H1 (cell line): ENCODE results near the gene MRC2. TPM values are rescaled to one million over a fixed set of nuclear protein-coding genes. Genes with fewer than 3 reads are reported as not detected.

Experiments
- CTCF ChIA-PET: fragments of 300-600 bp; sonication (Branson Sonifier 250); formaldehyde crosslinking; loops from one replicate; lab custom pipeline; 2021; ENCODE audit not compliant: partially characterized antibody; lab: Charles Lee
- POLR2A ChIA-PET: fragments of 300-600 bp; sonication (Branson Sonifier 250); formaldehyde crosslinking; loops from one replicate; lab custom pipeline; 2021; ENCODE audit warnings: inconsistent platforms; ENCODE audit not compliant: partially characterized antibody; lab: Charles Lee
- DNase-seq, 2 experiments: peaks; one replicate each; pipeline versions ENCODE4 v3.0.0 to v3.0.0-alpha.2; 2010 to 2022; ENCODE audit warnings: low spot score in 2 of 2, low read depth in 1 of 2, mixed read lengths in 1 of 2
- FAIRE-seq: peaks from 2 replicates; lab custom pipeline; 2011; peaks lifted over from hg19 to GRCh38; lab: Jason Lieb, UNC
- H2AFZ ChIP-seq: 2 replicates; pipeline ENCODE4 v1.8.1; 2012; ENCODE audit warnings: low read length, inconsistent platforms
- H2AK5ac ChIP-seq: 2 replicates; pipeline ENCODE4 v1.6.1; 2013; ENCODE audit warnings: low read depth, low read length
- H2BK120ac ChIP-seq: replicated peaks from 2 replicates; pipeline ENCODE3; 2013; ENCODE audit warnings: low read depth, low read length, inconsistent platforms
- H2BK12ac ChIP-seq: 2 replicates; pipeline ENCODE4 v1.6.1; 2013; ENCODE audit warnings: low read depth, low read length
- H2BK15ac ChIP-seq: 2 replicates; pipeline ENCODE4 v1.6.1; 2013; ENCODE audit warnings: low read length
- H2BK20ac ChIP-seq: 2 replicates; pipeline ENCODE4 v1.6.1; 2013; ENCODE audit warnings: low read length
- H2BK5ac ChIP-seq: 2 replicates; pipeline ENCODE4 v1.6.1; 2013; ENCODE audit warnings: low read depth, low read length
- H3K14ac ChIP-seq: 2 replicates; pipeline ENCODE4 v1.6.1; 2013; ENCODE audit warnings: inconsistent platforms; ENCODE audit not compliant: insufficient read length
- H3K18ac ChIP-seq: 2 replicates; pipeline ENCODE4 v1.6.1; 2013; ENCODE audit warnings: low read length; ENCODE audit errors: extremely low read depth
- H3K23ac ChIP-seq: 2 replicates; pipeline ENCODE4 v1.6.1; 2013; ENCODE audit warnings: inconsistent platforms; ENCODE audit not compliant: insufficient read length
- H3K23me2 ChIP-seq: 2 replicates; pipeline ENCODE4 v1.6.1; 2013; ENCODE audit warnings: low read depth, low read length
- H3K27ac ChIP-seq: 2 replicates; pipeline ENCODE4 v1.6.1; 2011; ENCODE audit warnings: low read depth, low read length, inconsistent platforms
- H3K27me3 ChIP-seq, 4 experiments: replicated peaks in 1 of 4; 1 replicate in 1 of 4; 2 replicates in 3 of 4; pipeline versions ENCODE4 v1.6.1 to v1.8.1; 2011 to 2013; ENCODE audit warnings: low read length in 3 of 4, mild to moderate bottlenecking in 3 of 4, inconsistent platforms in 2 of 4, mixed read lengths in 2 of 4, moderate library complexity in 1 of 4; ENCODE audit not compliant: control insufficient read depth in 3 of 4, insufficient read depth in 3 of 4; ENCODE audit errors: extremely low read depth in 1 of 4
- H3K36me3 ChIP-seq, 4 experiments: 2 replicates each; pipeline versions ENCODE4 v1.6.1 to v1.8.1; 2011 to 2013; ENCODE audit warnings: mild to moderate bottlenecking in 4 of 4, low read length in 3 of 4, moderate library complexity in 2 of 4, control low read depth in 1 of 4, inconsistent platforms in 1 of 4; ENCODE audit not compliant: insufficient read depth in 4 of 4, control insufficient read depth in 2 of 4
- H3K4ac ChIP-seq: replicated peaks from 2 replicates; pipeline ENCODE3; 2013; ENCODE audit warnings: low read length, low read depth, mixed read lengths, inconsistent platforms; ENCODE audit not compliant: insufficient read length
- H3K4me1 ChIP-seq, 4 experiments: replicated peaks in 1 of 4; 1 replicate in 1 of 4; 2 replicates in 3 of 4; pipeline versions ENCODE4 v1.6.1 to v1.8.1; 2011 to 2013; ENCODE audit warnings: low read length in 3 of 4, inconsistent platforms in 2 of 4, mixed read lengths in 1 of 4; ENCODE audit not compliant: insufficient read depth in 4 of 4, control insufficient read depth in 3 of 4
- H3K4me2 ChIP-seq, 2 experiments: 2 replicates each; pipeline versions ENCODE4 v1.6.1 to v1.8.1; 2011 to 2013; ENCODE audit warnings: low read depth in 2 of 2, low read length in 2 of 2, control low read depth in 1 of 2, inconsistent platforms in 1 of 2, mild to moderate bottlenecking in 1 of 2; ENCODE audit not compliant: insufficient read depth in 1 of 2
- H3K4me3 ChIP-seq, 4 experiments: fragments of 200-600, 300-600 bp in 1 of 4; sonication (generic), shearing (Covaris generic), sonication (Bioruptor Twin) in 1 of 4; 2 replicates each; pipeline versions ENCODE4 v1.5.1 to v1.8.1; 2011 to 2016; ENCODE audit warnings: low read length in 4 of 4, low read depth in 3 of 4, control low read depth in 2 of 4, inconsistent platforms in 2 of 4, mild to moderate bottlenecking in 2 of 4, mixed read lengths in 1 of 4, moderate library complexity in 1 of 4; ENCODE audit not compliant: insufficient read depth in 2 of 4; ENCODE audit errors: extremely low read depth in 1 of 4
- H3K56ac ChIP-seq: replicated peaks from 2 replicates; pipeline ENCODE3; 2013; ENCODE audit warnings: low read depth, mild to moderate bottlenecking, mixed read lengths, low read length, inconsistent platforms; ENCODE audit not compliant: insufficient read length
- H3K79me1 ChIP-seq: 2 replicates; pipeline ENCODE4 v1.6.1; 2013; ENCODE audit warnings: low read depth, low read length, control low read depth
- H3K79me2 ChIP-seq, 2 experiments: 2 replicates each; pipeline versions ENCODE4 v1.6.1 to v1.8.1; 2012 to 2013; ENCODE audit warnings: low read length in 2 of 2, mild to moderate bottlenecking in 2 of 2, inconsistent platforms in 1 of 2; ENCODE audit not compliant: insufficient read depth in 2 of 2, control insufficient read depth in 1 of 2
- H3K9ac ChIP-seq, 4 experiments: replicated peaks in 1 of 4; 1 replicate in 1 of 4; 2 replicates in 3 of 4; pipeline versions ENCODE4 v1.6.1 to v1.8.1; 2011 to 2013; ENCODE audit warnings: low read depth in 3 of 4, low read length in 3 of 4, control low read depth in 2 of 4, mild to moderate bottlenecking in 2 of 4, moderate library complexity in 2 of 4, inconsistent platforms in 1 of 4; ENCODE audit errors: extremely low read depth in 1 of 4
- H3K9me3 ChIP-seq, 2 experiments: 2 replicates each; pipeline versions ENCODE4 v1.6.1 to v1.8.1; 2012 to 2013; ENCODE audit warnings: mild to moderate bottlenecking in 2 of 2, moderate library complexity in 2 of 2, control low read depth in 1 of 2, inconsistent platforms in 1 of 2, low read depth in 1 of 2, low read length in 1 of 2, mixed read lengths in 1 of 2; ENCODE audit not compliant: insufficient read depth in 2 of 2
- H4K20me1 ChIP-seq, 2 experiments: replicated peaks in 1 of 2; 2 replicates each; pipeline versions ENCODE3 to v1.8.1; 2011 to 2013; ENCODE audit warnings: inconsistent platforms in 2 of 2, low read length in 2 of 2, mild to moderate bottlenecking in 1 of 2; ENCODE audit not compliant: insufficient read depth in 2 of 2, control insufficient read depth in 1 of 2
- H4K5ac ChIP-seq: 2 replicates; pipeline ENCODE4 v1.6.1; 2013; ENCODE audit warnings: low read length, low read depth, mixed read lengths, inconsistent platforms; ENCODE audit not compliant: insufficient read length
- H4K8ac ChIP-seq: 2 replicates; pipeline ENCODE4 v1.8.0; 2013; ENCODE audit warnings: mild to moderate bottlenecking, moderate library complexity, low read length, inconsistent platforms; ENCODE audit not compliant: insufficient read depth; ENCODE audit errors: extremely low read depth
- H4K91ac ChIP-seq: replicated peaks from 2 replicates; pipeline ENCODE3; 2013; ENCODE audit warnings: low read length, mixed read lengths, inconsistent platforms; ENCODE audit not compliant: insufficient read length
- CHD2 ChIP-seq: IDR thresholded peaks from 2 replicates; pipeline ENCODE4 v1.6.1; 2012; ENCODE audit warnings: low read length, improper control_type of control experiment
- CTBP2 ChIP-seq: IDR thresholded peaks from 2 replicates; pipeline ENCODE4 v1.7.0; 2011; ENCODE audit warnings: borderline replicate concordance, mild to moderate bottlenecking, moderate library complexity, mixed read lengths, low read length; ENCODE audit not compliant: insufficient read depth, insufficient read length
- HDAC2 ChIP-seq, 2 experiments: fragments of 300-600 bp in 1 of 2; sonication (generic) in 1 of 2; IDR thresholded peaks; 2 replicates each; pipeline ENCODE4 v1.6.1; 2011 to 2012; ENCODE audit warnings: low read depth in 2 of 2, low read length in 2 of 2, mild to moderate bottlenecking in 2 of 2, moderate library complexity in 2 of 2, borderline replicate concordance in 1 of 2, inconsistent platforms in 1 of 2
- KDM5A ChIP-seq: fragments of 200-600 bp; IDR thresholded peaks from 2 replicates; pipeline ENCODE4 v1.7.1; 2012; ENCODE audit warnings: mild to moderate bottlenecking, low read length, inconsistent platforms, mixed read lengths
- POLR2AphosphoS5 ChIP-seq: IDR thresholded peaks from 2 replicates; pipeline ENCODE4 v1.6.1; 2011; ENCODE audit warnings: low read depth, low read length
- SAP30 ChIP-seq: fragments of 300-600 bp; sonication (generic); IDR thresholded peaks from 2 replicates; pipeline ENCODE4 v1.7.1; 2012; ENCODE audit warnings: low read length, moderate library complexity, mild to moderate bottlenecking, inconsistent platforms; ENCODE audit not compliant: insufficient read depth, insufficient replicate concordance
- SIRT6 ChIP-seq: IDR thresholded peaks from one replicate; pipeline ENCODE4 v1.7.1; 2012; ENCODE audit warnings: low read length, inconsistent platforms
- SP1 ChIP-seq: IDR thresholded peaks from 2 replicates; pipeline ENCODE4 v1.6.1; 2011; ENCODE audit warnings: low read depth, low read length
- SP4 ChIP-seq: IDR thresholded peaks from 2 replicates; pipeline ENCODE4 v1.6.1; 2012; ENCODE audit warnings: low read length, inconsistent platforms
- SRF ChIP-seq: IDR thresholded peaks from 2 replicates; pipeline ENCODE4 v1.6.1; 2011; ENCODE audit warnings: mild to moderate bottlenecking, low read depth, low read length, moderate library complexity
- TEAD4 ChIP-seq: IDR thresholded peaks from 2 replicates; pipeline ENCODE4 v1.6.1; 2012; ENCODE audit warnings: low read depth, low read length, inconsistent platforms, mixed read lengths
- WGBS, 2 experiments: shearing (Covaris generic) in 1 of 2; methylation state at CpG; one replicate each; pipeline versions ENCODE4 v1.1.6 to v1.1.7; 2013 to 2015; ENCODE audit warnings: low lambda C conversion rate in 2 of 2, mixed read lengths in 2 of 2, inconsistent platforms in 1 of 2, low coverage in 1 of 2, missing lambda C conversion rate in 1 of 2; ENCODE audit not compliant: insufficient replicate concordance in 2 of 2, insufficient coverage in 1 of 2, insufficient read length in 1 of 2; ENCODE audit errors: extremely low coverage in 1 of 2, missing lambda C conversion rate in 1 of 2; 5-methylcytosine and 5-hydroxymethylcytosine counted together
- polyA plus RNA-seq, 7 experiments: library from polyadenylated mRNA; depleted of rRNA in 3 of 7; stranded (reverse) in 5 of 7; unstranded in 2 of 7; fragments of >200 nt in 5 of 7; fragments of 200-250 nt in 2 of 7; gene quantifications; 1 replicate in 5 of 7; 2 replicates in 1 of 7; 4 replicates in 1 of 7; pipeline versions ENCODE4 v1.2.1 to v1.2.3, GENCODE V29; 2011 to 2013; ENCODE audit warnings: missing spikeins in 2 of 7, mixed read lengths in 2 of 7
- total RNA-seq: library from RNA; stranded (reverse); fragmentation: NEBNext Ultra II Directional; extraction: Animal tissue kit (Norgen Biotek cat#: 25700); gene quantifications from 2 replicates; pipeline ENCODE4 v1.2.1, GENCODE V29; 2021
- TF ChIP-seq, protein P1 (sequence below): IDR thresholded peaks from 2 replicates; pipeline ENCODE4 v1.6.1; 2012; ENCODE audit warnings: inconsistent platforms

MRC2 gene
- total and polyA plus RNA-seq, 2 of the 8 experiments (the other 6 are each of a cell fraction or from before 2014, with no cell fraction given): 7.0 to 24.2 TPM

DNA sequence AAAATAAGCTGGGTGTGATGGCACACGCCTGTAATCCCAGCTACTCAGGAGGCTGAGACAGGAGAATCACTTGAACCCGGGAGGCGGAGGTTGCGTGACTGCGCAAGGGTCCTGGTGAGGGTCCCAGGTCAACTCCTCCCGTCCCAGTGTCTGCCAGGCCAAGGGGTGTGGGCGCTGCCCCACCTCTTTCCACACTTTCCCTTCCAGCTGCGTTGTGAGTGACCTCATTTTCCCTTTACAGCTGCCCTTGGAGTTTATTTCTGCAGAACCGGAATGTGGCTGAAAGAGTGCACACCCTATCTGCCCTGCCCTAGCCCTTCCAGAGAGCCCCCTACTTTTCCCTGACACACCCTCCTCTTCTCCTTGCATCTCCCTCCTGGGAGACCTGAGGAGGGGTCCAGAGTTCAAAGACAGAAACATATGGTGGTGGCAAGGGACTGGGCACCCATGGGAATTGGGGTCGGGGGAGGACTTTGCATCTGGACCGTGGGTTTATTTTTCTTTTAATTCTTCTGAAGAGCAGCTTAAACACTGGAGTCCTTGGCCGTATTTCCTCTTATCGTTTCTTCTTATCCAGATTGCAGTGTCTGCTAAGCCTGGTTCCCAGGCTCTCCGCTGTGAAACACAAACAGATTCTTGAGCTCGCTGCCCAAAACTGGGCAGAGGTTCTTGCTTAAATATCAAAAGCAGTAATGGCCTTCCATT, 20.9 kb downstream of the MRC2 start:
- 89% methylated on average over 15 of the region's 15 CpGs; no CpG with 5 or more reads in 1 of the 2 experiments for WGBS, 2 experiments
- Histone ChIP-seq H3K23me2 (peaks cover 11% of the 10 kb centered on the region), H2BK5ac (no peak overlapping the region), H3K27me3 (peaks cover 0 to 6% (median 3%) of the 10 kb centered on the region in 4 experiments; a peak in 1 of 7 replicates), H2BK20ac (no peak overlapping the region), H3K79me2 (no peaks in the 10 kb centered on the region), H3K9ac (no peak overlapping the region), H3K79me1 (no peaks in the 10 kb centered on the region; the same call in 1 of the 2 replicates), H3K9me3 (no peaks in the 10 kb centered on the region), H3K27ac (no peak overlapping the region), H2BK120ac (no peak overlapping the region), H3K4ac (no peak overlapping the region), H3K23ac (no peak overlapping the region), H4K8ac (no peak overlapping the region), H2AK5ac (no peak overlapping the region), H4K20me1 (no peaks in the 10 kb centered on the region), H3K18ac (no peak overlapping the region), H2BK15ac (peak overlapping the region; percentile 95; the same call in 1 of the 2 replicates), H3K56ac (no peak overlapping the region), H2BK12ac (0 out of 2 replicates have a peak overlapping the region, but pooled peaks have one; percentile 3), H2AFZ (peak overlapping the region; percentile 25; the same call in 1 of the 2 replicates), H3K4me1 (peaks cover 0 to 14% (median 3%) of the 10 kb centered on the region in 4 experiments; a peak in 6 of 7 replicates), H4K91ac (no peak overlapping the region), H3K4me3 (no peak overlapping the region), H4K5ac (no peak overlapping the region), H3K36me3 (no peaks in the 10 kb centered on the region), H3K4me2 (no peak overlapping the region), H3K14ac (no peak overlapping the region)
- DNase-seq: no peak
- ChIA-PET POLR2A (interaction anchor here (1.0 to 1.8 kb wide), 4 partner anchors 10 to 19 kb away, joined by 3 to 7 read pairs (median 4); no protein-coding TSS in a partner anchor), CTCF (interaction anchor here (0.8 to 3.2 kb wide), 4 partner anchors 8 to 24 kb away, joined by 3 to 12 read pairs (median 4); no protein-coding TSS in a partner anchor)
- no peak for FAIRE-seq
- TF ChIP-seq KDM5A (no peak), CTBP2 (no peak), SAP30 (no peak), POLR2AphosphoS5 (no peak), SP1 (no peak), TEAD4 (no peak), HDAC2 (IDR thresholded peaks at IDR 0.05; ENCODE audit: borderline replicate concordance in 1 of 2, low read depth in 2 of 2, low read length in 2 of 2) (no peak), CHD2 (no peak), SP4 (no peak), SRF (no peak), SIRT6 (no peak)
- TF ChIP-seq, protein P1, sequence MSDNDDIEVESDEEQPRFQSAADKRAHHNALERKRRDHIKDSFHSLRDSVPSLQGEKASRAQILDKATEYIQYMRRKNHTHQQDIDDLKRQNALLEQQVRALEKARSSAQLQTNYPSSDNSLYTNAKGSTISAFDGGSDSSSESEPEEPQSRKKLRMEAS: no peak
